HG03442 (cell line): ENCODE data around the gene MORN3.
"Not testable (repeated sequence)": the region's sequence is repeated elsewhere in the genome, so short reads cannot be mapped to it uniquely, and the experiment has no call there.

ENCODE experiments used
- ATAC-seq: cut with Tn5 transposase; IDR thresholded peaks from one replicate; pipeline ENCODE4 v1.9.1; 2021; ENCODE audit warnings: mild to moderate bottlenecking, moderate library complexity; ENCODE audit not compliant: unreplicated experiment

The MORN3 gene

GRCh38 chr12:121669521-121669900 lies at the start of gene MORN3:
Gene MORN3, minus strand, starts transcription at chr12:121669654. Its CDS starts 171 bp downstream, at chr12:121669483.
- no peak for ATAC-seq

GRCh38 chr12:121718653-121719239 lies 49.3 kb upstream of the MORN3 start:
- ATAC-seq: no peak

- no peak for ATAC-seq
These were observed 47.7 kb upstream of the MORN3 start for GRCh38 chr12:121717041-121717699.

- no peak for ATAC-seq
These were observed 46.5 kb upstream of the MORN3 start for GRCh38 chr12:121715862-121716435.

- not testable (repeated sequence) for ATAC-seq
These were observed 45.6 kb upstream of the MORN3 start for GRCh38 chr12:121715055-121715454.

GRCh38 chr12:121713793-121714192 lies 44.3 kb upstream of the MORN3 start:
- no peak for ATAC-seq

- ATAC-seq: no peak
These were observed 43.9 kb upstream of the MORN3 start for GRCh38 chr12:121713257-121713777.

- ATAC-seq: peak; percentile 69
These were observed 43.2 kb upstream of the MORN3 start, which contains the start of gene TMEM120B for GRCh38 chr12:121712461-121713256. Gene TMEM120B, plus strand, starts transcription at chr12:121712752. Its CDS starts 144 bp downstream, at chr12:121712896.

- ATAC-seq: peak; percentile 4
These were observed 42.7 kb upstream of the MORN3 start for GRCh38 chr12:121712190-121712460.

GRCh38 chr12:121711361-121712189 lies 42.1 kb upstream of the MORN3 start:
- ATAC-seq: no peak

GRCh38 chr12:121709478-121709961 lies 40.1 kb upstream of the MORN3 start:
- no peak for ATAC-seq

GRCh38 chr12:121709064-121709424 lies 39.6 kb upstream of the MORN3 start:
- not testable (repeated sequence) for ATAC-seq

- no peak for ATAC-seq
These were observed 39.0 kb upstream of the MORN3 start for GRCh38 chr12:121708313-121709063.

GRCh38 chr12:121705514-121705913 lies 36.1 kb upstream of the MORN3 start:
- no peak for ATAC-seq

GRCh38 chr12:121702944-121703343 lies 33.5 kb upstream of the MORN3 start:
- no peak for ATAC-seq

- no peak for ATAC-seq
These were observed 32.3 kb upstream of the MORN3 start for GRCh38 chr12:121701667-121702277.

- not testable (repeated sequence) for ATAC-seq
These were observed 28.4 kb upstream of the MORN3 start for GRCh38 chr12:121697861-121698260.

- ATAC-seq: no peak
These were observed 27.7 kb upstream of the MORN3 start for GRCh38 chr12:121697093-121697698.

GRCh38 chr12:121693155-121693687 lies 23.8 kb upstream of the MORN3 start:
- ATAC-seq: no peak
